ENCODE measurements around the gene ATMIN.
A peak's percentile ranks its signal among the peaks of the same experiment; 100 is the strongest.

The ATMIN gene

GRCh38 chr16:81073560-81074330 is 38.1 kb downstream of the ATMIN start:
- no peaks in the 10 kb centered on the region for H3K9me3 ChIP-seq (ENCODE audit: severe bottlenecking)
- H3K4me3 ChIP-seq (ENCODE audit: low read depth, low read length) = no peak overlapping the region
- H3K36me3 ChIP-seq = no peaks in the 10 kb centered on the region
- H3K27me3 ChIP-seq (ENCODE audit: insufficient read depth, low read depth, severe bottlenecking) = no peaks in the 10 kb centered on the region
- no peak overlapping the region for H3K27ac ChIP-seq
- TF ChIP-seq CTCF (IDR thresholded peaks at IDR 0.05; ENCODE audit: low read depth, low read length) = no peak
- no peak for DNase-seq

- Histone ChIP-seq H3K9me3 (ENCODE audit: severe bottlenecking) (no peaks in the 10 kb centered on the region), H3K27me3 (ENCODE audit: insufficient read depth, low read depth, severe bottlenecking) (no peaks in the 10 kb centered on the region), H3K36me3 (no peaks in the 10 kb centered on the region), H3K27ac (peak overlapping the region; percentile 81), H3K4me3 (ENCODE audit: low read depth, low read length) (peak overlapping the region; percentile 67)
- DNase-seq = peak; percentile 76
- no peak for TF ChIP-seq CTCF (IDR thresholded peaks at IDR 0.05; ENCODE audit: low read depth, low read length)
Measured at GRCh38 chr16:81076566-81077075, 41.0 kb downstream of the ATMIN start.

GRCh38 chr16:81077076-81077940 is 41.7 kb downstream of the ATMIN start, which contains the start of gene C16orf46:
Gene C16orf46, minus strand, starts transcription at chr16:81077238. Its CDS starts 13,283 bp downstream, at chr16:81063955.
- peak within 1 kb of the TSS; percentile 81 for H3K27ac ChIP-seq
- peak within 1 kb of the TSS; percentile 67 for H3K4me3 ChIP-seq (ENCODE audit: low read depth, low read length)
- no peaks in the 10 kb centered on the region for H3K27me3 ChIP-seq (ENCODE audit: insufficient read depth, low read depth, severe bottlenecking)
- no peaks in the 10 kb centered on the region for H3K9me3 ChIP-seq (ENCODE audit: severe bottlenecking)
- no peaks in the 10 kb centered on the region for H3K36me3 ChIP-seq
- no peak for TF ChIP-seq CTCF (IDR thresholded peaks at IDR 0.05; ENCODE audit: low read depth, low read length)
- DNase-seq = peak; percentile 91

GRCh38 chr16:81080233-81080632 is 44.6 kb downstream of the ATMIN start:
- no peak for DNase-seq
- Histone ChIP-seq H3K27ac (no peak overlapping the region), H3K9me3 (ENCODE audit: severe bottlenecking) (no peaks in the 10 kb centered on the region), H3K27me3 (ENCODE audit: insufficient read depth, low read depth, severe bottlenecking) (no peaks in the 10 kb centered on the region), H3K36me3 (no peaks in the 10 kb centered on the region), H3K4me3 (ENCODE audit: low read depth, low read length) (no peak overlapping the region)
- TF ChIP-seq CTCF (IDR thresholded peaks at IDR 0.05; ENCODE audit: low read depth, low read length) = no peak

GRCh38 chr16:81081014-81081413 is 45.4 kb downstream of the ATMIN start:
- DNase-seq = no peak
- H3K9me3 ChIP-seq (ENCODE audit: severe bottlenecking) = no peaks in the 10 kb centered on the region
- no peak for TF ChIP-seq CTCF (IDR thresholded peaks at IDR 0.05; ENCODE audit: low read depth, low read length)
- no peaks in the 10 kb centered on the region for H3K27me3 ChIP-seq (ENCODE audit: insufficient read depth, low read depth, severe bottlenecking)
- no peak overlapping the region for H3K4me3 ChIP-seq (ENCODE audit: low read depth, low read length)
- H3K36me3 ChIP-seq = no peaks in the 10 kb centered on the region
- no peak overlapping the region for H3K27ac ChIP-seq

Measured in WERI-Rb-1 (cell line).